ENCODE measurements around the gene GTF2I.
"Not testable (repeated sequence)": the region's sequence is repeated elsewhere in the genome, so short reads cannot be mapped to it uniquely, and the experiment has no call there.

Gene GTF2I

DNA sequence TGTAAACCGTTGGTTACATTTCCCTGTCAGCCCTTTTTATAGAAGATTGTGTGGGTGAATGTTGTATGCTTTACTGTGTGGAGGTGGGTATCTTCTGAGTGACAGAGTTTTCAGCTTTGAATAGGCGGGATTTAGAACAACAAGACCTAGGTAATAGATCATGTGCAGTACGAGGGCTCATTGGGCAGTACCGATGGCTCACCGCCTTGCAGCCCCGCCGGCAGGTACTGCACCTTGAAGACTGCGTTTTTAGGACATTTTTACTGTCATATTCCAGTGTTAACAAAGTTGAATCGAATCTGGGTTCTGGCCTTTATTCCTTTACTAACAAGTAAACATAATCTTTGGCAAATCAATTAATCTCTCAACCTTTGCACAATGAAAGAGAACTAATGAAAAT, 60.4 kb downstream of the GTF2I start:
- no peak for FAIRE-seq

GRCh38 chr7:74718336-74718735, 60.8 kb downstream of the GTF2I start:
- no peak for FAIRE-seq

DNA sequence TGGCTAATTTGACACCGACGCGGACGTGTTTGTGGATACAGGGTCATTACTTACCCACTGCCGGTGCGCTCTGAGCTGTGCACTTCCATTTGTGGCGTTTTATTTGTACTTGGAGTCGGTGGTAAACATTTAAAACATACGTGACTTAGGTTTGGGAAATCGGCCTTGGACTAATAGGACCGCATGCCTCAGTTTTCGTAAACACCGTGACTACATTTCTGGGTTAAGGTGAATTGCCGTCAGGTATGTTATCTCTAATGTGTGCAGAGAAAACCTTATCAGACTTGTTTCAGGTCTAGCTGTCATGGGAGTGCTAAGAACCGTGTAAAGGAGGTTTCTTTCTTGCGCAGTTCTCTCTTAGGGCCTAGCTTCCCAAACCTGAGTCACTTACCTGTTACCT, 64.6 kb downstream of the GTF2I start:
- peak; percentile 88 for FAIRE-seq

- no peak for FAIRE-seq
Measured at GRCh38 chr7:74725840-74726239, 68.3 kb downstream of the GTF2I start.

DNA sequence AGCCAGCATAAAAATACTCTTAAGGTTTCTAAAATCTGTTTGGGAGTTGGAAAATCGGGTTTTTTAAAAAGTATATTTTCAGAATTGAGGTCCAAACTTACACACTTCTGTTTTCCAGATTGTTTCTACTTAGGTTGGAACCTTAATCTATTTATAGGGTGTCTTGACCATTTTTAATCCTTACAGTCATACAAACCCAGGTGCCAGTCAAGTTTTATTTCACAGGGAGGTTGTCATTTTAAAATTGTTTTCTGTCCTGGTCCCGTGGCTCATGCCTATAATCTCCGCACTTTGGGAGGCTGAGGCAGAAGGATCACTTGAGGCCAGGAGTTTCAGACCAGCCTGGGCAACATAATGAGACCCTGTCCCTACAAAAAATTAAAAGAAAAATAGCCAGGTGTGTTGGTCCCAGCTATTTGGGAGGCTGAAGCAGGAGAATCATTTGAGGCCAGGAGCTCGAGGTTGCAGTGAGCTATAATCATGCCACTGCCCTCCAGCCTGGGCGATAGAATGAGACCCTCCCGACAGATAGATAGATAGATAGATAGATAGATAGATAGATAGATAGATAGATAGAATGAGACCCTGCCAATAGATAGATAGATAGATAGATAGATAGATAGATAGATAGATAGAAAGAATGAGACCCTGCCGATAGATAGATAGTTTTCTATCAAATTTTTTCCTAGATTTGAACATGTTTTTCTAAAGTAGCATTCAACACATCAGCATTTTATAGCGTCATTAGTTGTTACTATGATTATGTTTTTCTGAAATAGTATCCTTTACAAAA, 69.0 kb downstream of the GTF2I start:
- FAIRE-seq: no peak

DNA sequence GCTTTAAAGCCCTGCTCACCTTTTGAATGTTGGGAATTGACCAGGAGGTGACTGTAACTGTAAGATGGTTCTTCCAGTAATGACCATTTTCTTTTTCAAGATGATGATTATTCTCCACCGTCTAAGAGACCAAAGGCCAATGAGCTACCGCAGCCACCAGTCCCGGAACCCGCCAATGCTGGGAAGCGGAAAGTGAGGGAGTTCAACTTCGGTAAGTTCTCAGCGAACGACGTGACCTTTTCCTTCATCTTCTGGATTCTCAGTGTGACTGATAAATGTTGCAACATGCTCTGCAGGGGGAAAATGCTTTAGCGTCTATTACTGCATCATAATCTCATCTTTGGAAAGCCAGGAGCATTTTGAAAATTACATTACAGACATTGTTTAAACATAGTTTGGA, 71.2 kb downstream of the GTF2I start:
- not testable (repeated sequence) for FAIRE-seq

DNA sequence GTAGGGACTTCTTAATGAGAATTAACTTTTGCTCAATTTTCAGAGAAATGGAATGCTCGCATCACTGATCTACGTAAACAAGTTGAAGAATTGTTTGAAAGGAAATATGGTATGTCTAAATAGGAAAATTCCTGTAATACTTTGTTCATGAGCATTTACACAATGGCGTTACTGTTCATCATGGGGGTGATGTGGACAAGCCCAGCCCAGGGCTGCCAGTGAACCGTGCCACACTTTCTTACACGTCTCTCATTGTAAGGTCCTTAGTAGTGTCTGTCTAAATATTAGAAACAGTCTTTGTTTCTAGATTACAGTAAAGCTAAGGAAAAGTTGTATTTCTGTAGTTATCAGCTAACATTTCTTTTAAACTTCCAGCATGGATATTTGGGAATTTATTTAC, 72.7 kb downstream of the GTF2I start:
- not testable (repeated sequence) for FAIRE-seq

GRCh38 chr7:74739974-74740703, 82.6 kb downstream of the GTF2I start:
- FAIRE-seq: not testable (repeated sequence)

- not testable (repeated sequence) for FAIRE-seq
Measured at GRCh38 chr7:74743936-74744557, 86.5 kb downstream of the GTF2I start.

DNA sequence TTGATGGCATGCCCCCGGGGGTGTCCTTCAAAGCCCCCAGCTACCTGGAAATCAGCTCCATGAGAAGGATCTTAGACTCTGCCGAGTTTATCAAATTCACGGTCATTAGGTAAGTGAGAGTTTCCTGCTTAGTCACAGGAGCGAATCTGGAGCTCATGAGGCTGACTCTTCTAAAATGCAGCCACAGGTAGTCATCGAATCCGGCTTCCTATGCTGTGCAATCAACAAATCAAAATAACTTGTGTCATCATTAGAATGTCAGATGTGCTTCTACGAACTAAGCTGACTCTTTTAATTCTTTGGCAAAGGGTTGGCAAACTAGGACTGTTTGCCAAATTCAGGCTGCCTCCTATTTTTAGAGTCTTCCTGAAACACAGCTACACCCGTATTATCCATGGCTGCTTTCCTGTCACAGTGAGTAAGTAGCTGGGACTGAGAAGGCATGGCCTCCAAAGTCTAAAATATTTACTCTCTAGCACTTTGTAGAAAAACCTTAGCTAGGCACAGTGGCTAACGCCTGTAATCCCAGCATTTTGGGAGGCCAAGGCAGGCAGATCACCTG, 96.5 kb downstream of the GTF2I start:
- FAIRE-seq: not testable (repeated sequence)

GRCh38 chr7:74756673-74757072, 99.2 kb downstream of the GTF2I start:
- FAIRE-seq: not testable (repeated sequence)

- FAIRE-seq: not testable (repeated sequence)
Measured at GRCh38 chr7:74758268-74758667, 100.8 kb downstream of the GTF2I start.

- not testable (repeated sequence) for FAIRE-seq
Measured at GRCh38 chr7:74758982-74759381, 101.5 kb downstream of the GTF2I start.

DNA sequence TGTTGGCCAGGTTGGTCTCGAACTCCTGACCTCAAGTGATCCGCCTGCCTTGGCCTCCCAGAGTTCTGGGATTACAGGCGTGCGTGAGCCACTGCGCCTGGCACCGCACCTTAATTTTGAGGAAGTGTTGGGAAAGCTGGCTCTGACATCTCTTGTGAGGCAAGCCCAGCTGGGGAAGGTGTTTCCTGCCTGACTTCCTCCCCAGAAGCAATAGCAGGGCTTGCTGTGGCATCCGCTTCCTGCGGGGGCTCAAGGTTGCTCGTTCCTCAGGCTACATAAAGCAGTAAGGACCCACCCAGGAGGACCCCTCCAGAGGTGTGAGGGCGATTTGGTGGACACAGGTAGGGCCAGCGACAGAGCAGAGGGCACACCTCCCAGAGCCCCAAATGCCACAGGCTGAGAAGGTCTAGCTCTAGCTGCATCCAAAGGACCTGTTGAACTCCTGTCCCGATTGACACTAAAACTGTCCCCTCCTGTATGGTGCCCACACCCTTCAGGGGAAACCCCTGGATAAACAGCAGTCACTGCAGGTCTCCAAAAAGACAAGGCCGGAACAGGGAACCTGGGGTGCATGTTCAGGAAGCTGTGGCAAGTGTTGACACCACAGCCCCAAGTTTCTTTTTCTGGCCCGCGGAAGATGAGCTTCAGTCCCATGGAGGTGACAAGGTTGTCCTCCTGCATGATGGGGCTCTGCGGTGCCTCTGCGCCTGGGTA, 107.8 kb downstream of the GTF2I start:
- FAIRE-seq: not testable (repeated sequence)

- FAIRE-seq: not testable (repeated sequence)
Measured at GRCh38 chr7:74766509-74766908, 109.0 kb downstream of the GTF2I start.

GRCh38 chr7:74766991-74767390, 109.5 kb downstream of the GTF2I start:
- FAIRE-seq: not testable (repeated sequence)

GRCh38 chr7:74770062-74770461, 112.5 kb downstream of the GTF2I start:
- not testable (repeated sequence) for FAIRE-seq

DNA sequence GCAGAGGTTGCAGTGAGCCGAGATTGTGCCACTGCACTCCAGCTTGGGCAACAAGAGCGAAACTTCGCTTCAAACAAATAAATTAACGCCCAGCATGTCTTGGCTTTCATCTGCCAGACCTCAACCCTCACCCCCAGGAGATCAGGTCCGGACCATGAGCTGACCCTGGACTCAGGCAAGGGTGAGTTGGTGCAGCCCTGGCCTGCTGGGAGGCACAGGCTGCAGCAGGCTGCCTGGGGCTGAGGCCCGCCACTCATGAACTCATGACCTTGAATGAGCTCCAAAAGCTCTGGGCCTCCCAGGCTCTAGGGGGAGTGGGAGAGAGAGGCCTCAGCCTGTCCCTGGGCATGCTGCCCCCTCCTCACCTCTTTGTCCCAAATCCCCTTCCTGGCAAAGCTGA, 114.6 kb downstream of the GTF2I start:
- FAIRE-seq: not testable (repeated sequence)

- FAIRE-seq: not testable (repeated sequence)
Measured at GRCh38 chr7:74773760-74774750, 116.5 kb downstream of the GTF2I start, which contains the start of gene NCF1. Gene NCF1, plus strand, starts transcription at chr7:74774011. Its CDS starts 21 bp downstream, at chr7:74774032.

DNA sequence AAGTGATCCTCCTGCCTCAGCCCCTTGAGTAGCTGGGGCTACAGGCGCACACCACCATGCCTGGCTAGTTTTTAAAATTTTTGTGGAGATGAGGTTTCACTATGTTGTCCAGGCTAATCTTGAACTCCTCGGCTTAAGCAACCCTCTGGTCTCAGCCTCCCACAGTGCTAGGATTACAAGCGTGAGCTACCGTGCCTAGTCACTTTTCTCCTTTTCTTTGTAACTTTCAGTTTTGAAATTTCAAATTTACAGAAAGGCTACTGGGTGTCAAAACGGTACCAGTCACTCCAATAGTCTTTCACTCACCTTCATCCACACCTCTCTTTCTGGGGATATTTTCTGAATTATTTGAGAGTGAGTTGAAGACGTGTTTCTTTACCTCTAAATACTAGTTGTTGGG, 117.6 kb downstream of the GTF2I start:
- FAIRE-seq: not testable (repeated sequence)

GRCh38 chr7:74779053-74779452, 121.5 kb downstream of the GTF2I start:
- FAIRE-seq: not testable (repeated sequence)
